ENCODE data around the gene SERPINA4.

DNA sequence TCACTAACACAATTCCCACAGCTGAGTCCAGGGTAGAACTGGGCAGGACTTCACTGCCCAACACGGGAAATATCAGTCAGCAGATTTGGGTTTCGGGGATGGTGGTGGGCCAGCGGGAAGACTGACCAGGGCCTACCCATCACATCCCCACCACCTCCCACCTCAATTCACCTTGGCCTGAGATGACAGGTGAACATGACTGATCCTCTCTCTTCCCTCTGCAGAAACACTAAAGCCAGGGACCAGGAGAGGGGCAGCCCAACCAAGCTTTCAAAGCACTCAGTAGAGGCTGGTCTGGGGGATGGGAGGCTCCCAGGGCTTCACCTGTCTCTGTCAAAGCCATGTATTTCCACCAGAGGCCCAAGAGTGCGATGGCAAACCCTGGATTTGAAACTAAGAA is 22.3 kb downstream of the SERPINA4 start:
- TF ChIP-seq, protein P1, sequence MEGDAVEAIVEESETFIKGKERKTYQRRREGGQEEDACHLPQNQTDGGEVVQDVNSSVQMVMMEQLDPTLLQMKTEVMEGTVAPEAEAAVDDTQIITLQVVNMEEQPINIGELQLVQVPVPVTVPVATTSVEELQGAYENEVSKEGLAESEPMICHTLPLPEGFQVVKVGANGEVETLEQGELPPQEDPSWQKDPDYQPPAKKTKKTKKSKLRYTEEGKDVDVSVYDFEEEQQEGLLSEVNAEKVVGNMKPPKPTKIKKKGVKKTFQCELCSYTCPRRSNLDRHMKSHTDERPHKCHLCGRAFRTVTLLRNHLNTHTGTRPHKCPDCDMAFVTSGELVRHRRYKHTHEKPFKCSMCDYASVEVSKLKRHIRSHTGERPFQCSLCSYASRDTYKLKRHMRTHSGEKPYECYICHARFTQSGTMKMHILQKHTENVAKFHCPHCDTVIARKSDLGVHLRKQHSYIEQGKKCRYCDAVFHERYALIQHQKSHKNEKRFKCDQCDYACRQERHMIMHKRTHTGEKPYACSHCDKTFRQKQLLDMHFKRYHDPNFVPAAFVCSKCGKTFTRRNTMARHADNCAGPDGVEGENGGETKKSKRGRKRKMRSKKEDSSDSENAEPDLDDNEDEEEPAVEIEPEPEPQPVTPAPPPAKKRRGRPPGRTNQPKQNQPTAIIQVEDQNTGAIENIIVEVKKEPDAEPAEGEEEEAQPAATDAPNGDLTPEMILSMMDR (IDR thresholded peaks at IDR 0.05) = no peak
- TF ChIP-seq POLR2AphosphoS5 (IDR thresholded peaks at IDR 0.05) = no peak

Measured in esophagus muscularis mucosa (tissue), 3 donors.